Measurements from ENCODE around the gene GPR183. TPM values are rescaled to one million over a fixed set of nuclear protein-coding genes. Genes with fewer than 3 reads are reported as not detected.

GPR183 gene
- total RNA-seq, 1 donor, result 0.36 TPM

GRCh38 chr13:99327761-99328160 lies 20.6 kb upstream of the GPR183 start:
- H2AFZ ChIP-seq (ENCODE audit: low read length), result no peak overlapping the region
- H4K20me1 ChIP-seq (ENCODE audit: insufficient read depth, low read length), result peaks cover 2% of the 10 kb centered on the region
- H3K36me3 ChIP-seq (ENCODE audit: insufficient read depth, low read length), result no peaks in the 10 kb centered on the region
- H3K79me2 ChIP-seq (ENCODE audit: insufficient read depth, low read length), result no peaks in the 10 kb centered on the region
- H3K27me3 ChIP-seq (ENCODE audit: insufficient read depth, low read length), result no peaks in the 10 kb centered on the region
- H3K4me3 ChIP-seq (ENCODE audit: insufficient read depth, low read length), result no peak overlapping the region
- no peaks in the 10 kb centered on the region for H3K9me3 ChIP-seq (ENCODE audit: low read depth, low read length)
- TF ChIP-seq CTCF (IDR thresholded peaks at IDR 0.05; ENCODE audit: extremely low read depth, low read depth, low read length), result no peak
- no peak overlapping the region for H3K27ac ChIP-seq (ENCODE audit: low read depth, low read length)
- H3K4me1 ChIP-seq (ENCODE audit: insufficient read depth, low read length), result peaks cover 9% of the 10 kb centered on the region
- no peak overlapping the region for H3K4me2 ChIP-seq (ENCODE audit: insufficient read depth, low read length)
- DNase-seq (ENCODE audit: insufficient read length, low spot score, missing footprints), result no peak

- TF ChIP-seq CTCF (IDR thresholded peaks at IDR 0.05; ENCODE audit: extremely low read depth, low read depth, low read length), result no peak
- H3K4me1 ChIP-seq (ENCODE audit: insufficient read depth, low read length), result peaks cover 15% of the 10 kb centered on the region
- H3K27me3 ChIP-seq (ENCODE audit: insufficient read depth, low read length), result no peaks in the 10 kb centered on the region
- H3K9me3 ChIP-seq (ENCODE audit: low read depth, low read length), result no peaks in the 10 kb centered on the region
- no peaks in the 10 kb centered on the region for H3K36me3 ChIP-seq (ENCODE audit: insufficient read depth, low read length)
- no peaks in the 10 kb centered on the region for H4K20me1 ChIP-seq (ENCODE audit: insufficient read depth, low read length)
- no peak overlapping the region for H3K4me3 ChIP-seq (ENCODE audit: insufficient read depth, low read length)
- H3K79me2 ChIP-seq (ENCODE audit: insufficient read depth, low read length), result no peaks in the 10 kb centered on the region
- no peak overlapping the region for H3K27ac ChIP-seq (ENCODE audit: low read depth, low read length)
- no peak overlapping the region for H2AFZ ChIP-seq (ENCODE audit: low read length)
- DNase-seq (ENCODE audit: insufficient read length, low spot score, missing footprints), result no peak
- H3K4me2 ChIP-seq (ENCODE audit: insufficient read depth, low read length), result no peak overlapping the region
Observed at GRCh38 chr13:99327126-99327525, 19.9 kb upstream of the GPR183 start.

DNA sequence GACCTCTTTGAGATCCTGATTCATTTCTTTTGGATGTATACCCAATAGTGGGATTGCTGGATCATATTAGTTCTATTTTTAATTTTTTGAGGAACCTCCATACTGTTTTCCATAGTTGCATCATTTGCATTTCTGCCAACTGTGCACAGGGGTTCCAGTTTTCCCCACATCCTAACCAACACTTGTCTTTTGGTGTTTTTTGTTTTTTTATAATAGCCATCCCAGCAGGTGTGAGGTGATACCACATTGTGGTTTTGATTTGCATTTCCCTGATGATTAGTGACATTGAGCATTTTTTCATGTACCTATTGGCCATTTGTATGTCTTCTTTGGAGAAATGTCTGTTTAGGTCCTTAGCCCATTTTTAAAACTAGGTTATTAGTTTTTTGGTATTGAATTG lies 18.8 kb upstream of the GPR183 start:
- no peak overlapping the region for H3K4me2 ChIP-seq (ENCODE audit: insufficient read depth, low read length)
- H3K36me3 ChIP-seq (ENCODE audit: insufficient read depth, low read length), result no peaks in the 10 kb centered on the region
- no peaks in the 10 kb centered on the region for H3K9me3 ChIP-seq (ENCODE audit: low read depth, low read length)
- H3K4me3 ChIP-seq (ENCODE audit: insufficient read depth, low read length), result no peak overlapping the region
- H3K27me3 ChIP-seq (ENCODE audit: insufficient read depth, low read length), result no peaks in the 10 kb centered on the region
- H4K20me1 ChIP-seq (ENCODE audit: insufficient read depth, low read length), result no peaks in the 10 kb centered on the region
- H2AFZ ChIP-seq (ENCODE audit: low read length), result no peak overlapping the region
- TF ChIP-seq CTCF (IDR thresholded peaks at IDR 0.05; ENCODE audit: extremely low read depth, low read depth, low read length), result no peak
- no peaks in the 10 kb centered on the region for H3K79me2 ChIP-seq (ENCODE audit: insufficient read depth, low read length)
- H3K27ac ChIP-seq (ENCODE audit: low read depth, low read length), result no peak overlapping the region
- peaks cover 26% of the 10 kb centered on the region for H3K4me1 ChIP-seq (ENCODE audit: insufficient read depth, low read length)
- DNase-seq (ENCODE audit: insufficient read length, low spot score, missing footprints), result no peak

DNA sequence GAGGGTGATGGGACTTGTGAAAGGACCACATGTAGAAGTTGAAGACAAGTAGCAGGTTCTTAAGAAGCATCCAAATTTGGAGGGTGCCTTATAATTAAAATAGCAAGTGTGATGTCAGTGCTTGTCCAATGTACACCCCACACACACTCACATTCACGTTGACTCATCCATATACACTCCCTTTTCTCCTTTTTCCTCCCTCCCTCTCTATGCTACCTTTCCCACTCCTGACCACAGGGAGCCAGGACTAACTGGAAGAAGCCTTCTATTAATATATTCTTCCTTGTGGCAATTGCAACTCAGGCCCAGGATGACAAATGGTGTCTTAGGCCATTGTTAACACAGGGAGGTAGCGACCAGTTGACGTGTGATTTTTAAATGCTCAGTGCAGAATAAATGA lies 16.3 kb upstream of the GPR183 start:
- TF ChIP-seq CTCF (IDR thresholded peaks at IDR 0.05; ENCODE audit: extremely low read depth, low read depth, low read length), result no peak
- Histone ChIP-seq H3K4me1 (ENCODE audit: insufficient read depth, low read length) (peaks cover 38% of the 10 kb centered on the region), H3K79me2 (ENCODE audit: insufficient read depth, low read length) (no peaks in the 10 kb centered on the region), H2AFZ (ENCODE audit: low read length) (no peak overlapping the region), H3K27me3 (ENCODE audit: insufficient read depth, low read length) (no peaks in the 10 kb centered on the region), H3K9me3 (ENCODE audit: low read depth, low read length) (no peaks in the 10 kb centered on the region), H3K4me3 (ENCODE audit: insufficient read depth, low read length) (no peak overlapping the region), H3K36me3 (ENCODE audit: insufficient read depth, low read length) (peaks cover 3% of the 10 kb centered on the region), H3K27ac (ENCODE audit: low read depth, low read length) (peak overlapping the region; percentile 89), H3K4me2 (ENCODE audit: insufficient read depth, low read length) (no peak overlapping the region), H4K20me1 (ENCODE audit: insufficient read depth, low read length) (no peaks in the 10 kb centered on the region)
- no peak for DNase-seq (ENCODE audit: insufficient read length, low spot score, missing footprints)
